ENCODE measurements around the gene MNX1. TPM values are rescaled to one million over a fixed set of nuclear protein-coding genes. Genes with fewer than 3 reads are reported as not detected.

MNX1 gene
- total RNA-seq, 4 donors from 2014 or later, result not detected

- H3K27me3 ChIP-seq, result no peaks in the 10 kb centered on the region
- H3K4me1 ChIP-seq, result peaks cover 0 to 11% (median 4%) of the 10 kb centered on the region in 3 donors
- ATAC-seq, result no peak
- no peak overlapping the region for H3K4me3 ChIP-seq
- 79 to 83% methylated on average over 2 of the region's 2 CpGs for WGBS, 2 donors (ENCODE audit: low coverage in 1 of 2)
- H3K27ac ChIP-seq, result no peak overlapping the region
- H3K9me3 ChIP-seq, result no peaks in the 10 kb centered on the region
- TF ChIP-seq EP300 (IDR thresholded peaks at IDR 0.05), result no peak
- no peak for TF ChIP-seq POLR2AphosphoS5 (IDR thresholded peaks at IDR 0.05)
- TF ChIP-seq CTCF (IDR thresholded peaks at IDR 0.05), result no peak
- TF ChIP-seq POLR2A (IDR thresholded peaks at IDR 0.05), result no peak
- peaks cover 0 to 99% of the 10 kb centered on the region in 2 donors for H3K36me3 ChIP-seq
Measured at GRCh38 chr7:156956727-156957126, 53.7 kb downstream of the MNX1 start.

GRCh38 chr7:156954941-156955340 is 55.5 kb downstream of the MNX1 start:
- no peaks in the 10 kb centered on the region for H3K9me3 ChIP-seq

More at GRCh38 chr7:156954941-156955340, 55.5 kb downstream of the MNX1 start:
- WGBS, 2 donors (ENCODE audit: low coverage in 1 of 2), result 83% methylated on average over 2 of the region's 2 CpGs; no CpG with 5 or more reads in 1 of the 2 donors
- no peak for ATAC-seq
- Histone ChIP-seq H3K4me1 (peaks cover 0 to 28% (median 15%) of the 10 kb centered on the region in 3 donors), H3K4me3 (no peak overlapping the region), H3K27ac (no peak overlapping the region), H3K27me3 (no peaks in the 10 kb centered on the region), H3K36me3 (peaks cover 0 to 81% of the 10 kb centered on the region in 2 donors)
- TF ChIP-seq POLR2AphosphoS5 (IDR thresholded peaks at IDR 0.05) (no peak), EP300 (IDR thresholded peaks at IDR 0.05) (no peak), POLR2A (IDR thresholded peaks at IDR 0.05) (no peak), CTCF (IDR thresholded peaks at IDR 0.05) (no peak)

Other genes starting within 250 kb of the MNX1 start
- gene LMBR1, start 117.5 kb downstream of the MNX1 start, total RNA-seq, result 10 to 100 TPM; 39.9 to 63.0 (median 59.0) TPM
- gene NOM1, start 61.0 kb downstream of the MNX1 start, total RNA-seq, result 10 to 100 TPM; 15.1 to 20.7 (median 17.1) TPM
- gene UBE3C, start 128.3 kb upstream of the MNX1 start, total RNA-seq, result 100 to 1,000 TPM in 2 of 4 donors, 10 to 100 TPM in 2; 70.9 to 107 (median 100) TPM